HG02852 (cell line): ENCODE data around the gene HNRNPCL4.
"Not testable (repeated sequence)": the region's sequence is repeated elsewhere in the genome, so short reads cannot be mapped to it uniquely, and the experiment has no call there.

ENCODE experiments used
- ATAC-seq: cut with Tn5 transposase; IDR thresholded peaks from one replicate; pipeline ENCODE4 v1.9.1; 2021; ENCODE audit warnings: mild to moderate bottlenecking, moderate library complexity; ENCODE audit not compliant: unreplicated experiment

HNRNPCL4 gene

GRCh38 chr1:13165531-13165930, at the start of gene HNRNPCL4:
HNRNPCL4 (minus strand) TSS chr1:13165631; CDS start chr1:13165467, 164 bp downstream.
- not testable (repeated sequence) for ATAC-seq

- ATAC-seq = not testable (repeated sequence)
Observed at GRCh38 chr1:13208712-13209111, 43.3 kb upstream of the HNRNPCL4 start.

- ATAC-seq = not testable (repeated sequence)
Observed at GRCh38 chr1:13201309-13201708, 35.9 kb upstream of the HNRNPCL4 start, which contains the start of gene PRAMEF13. PRAMEF13 (minus strand) TSS chr1:13201409; CDS start chr1:13199589, 1,820 bp downstream.

DNA sequence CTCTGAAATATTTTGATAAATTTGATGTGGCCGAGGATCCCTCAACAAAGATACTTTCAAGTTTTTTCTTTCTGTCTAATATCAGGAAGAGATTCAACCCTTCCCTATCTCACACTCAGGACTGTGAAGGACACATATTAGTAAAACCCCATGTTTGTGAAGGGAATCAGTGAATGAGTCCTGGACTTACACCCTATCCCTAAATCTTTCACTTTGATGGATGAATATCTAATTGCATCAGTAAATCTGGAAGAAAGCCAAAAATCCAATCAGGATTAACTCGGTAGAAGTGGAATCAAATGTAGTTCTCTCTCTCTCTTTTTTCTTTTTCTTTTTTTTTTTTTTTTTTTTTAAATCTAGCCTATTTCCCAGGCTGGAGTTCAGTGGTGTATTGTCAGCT, 6.1 kb upstream of the HNRNPCL4 start, which contains the start of gene PRAMEF9:
TSS of gene PRAMEF9 (plus strand) at position 301 of the 400 bp plus-strand sequence. CDS start 3,433 bp downstream, outside the sequence.
- ATAC-seq = not testable (repeated sequence)

DNA sequence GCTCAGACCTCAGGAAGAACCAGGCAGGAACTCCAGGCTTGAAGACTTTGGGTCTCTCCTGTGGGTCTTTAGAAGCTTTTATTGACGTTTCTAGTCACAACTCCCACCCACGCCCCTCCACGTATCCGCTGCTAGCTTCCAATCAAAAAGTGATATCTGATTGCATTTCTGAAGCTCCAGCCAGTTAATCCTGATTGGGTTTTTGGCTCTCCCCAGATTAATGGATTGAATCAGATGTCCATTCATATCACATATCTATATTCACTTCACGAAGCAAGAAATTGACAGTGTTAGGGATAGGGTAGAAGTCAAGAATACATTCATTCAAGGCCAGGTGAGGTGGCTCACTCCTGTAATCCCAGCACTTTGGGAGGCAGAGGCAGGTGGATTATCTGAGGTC, 9.5 kb downstream of the HNRNPCL4 start, which contains the start of gene PRAMEF26:
TSS of gene PRAMEF26 (minus strand) at position 101 of the 400 bp plus-strand sequence. CDS start 2,914 bp downstream, outside the sequence.
- not testable (repeated sequence) for ATAC-seq

DNA sequence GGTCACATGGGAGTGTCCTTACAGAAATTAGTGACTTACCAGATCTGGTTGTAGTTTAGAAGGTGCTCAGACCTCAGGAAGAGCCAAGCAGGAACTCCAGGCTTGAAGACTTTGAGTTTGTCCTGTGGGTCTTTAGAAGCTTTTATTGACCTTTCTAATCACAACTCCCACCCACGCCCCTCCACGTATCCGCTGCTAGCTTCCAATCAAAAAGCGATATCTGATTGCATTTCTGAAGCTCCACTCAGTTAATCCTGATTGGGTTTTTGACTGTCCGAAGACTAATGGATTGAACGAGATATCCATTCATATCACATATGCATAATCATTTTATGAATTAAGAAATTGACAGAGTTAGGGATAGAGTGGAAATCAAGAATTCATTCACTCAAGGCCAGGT, 48.7 kb downstream of the HNRNPCL4 start, which contains the start of gene HNRNPCL2:
TSS of gene HNRNPCL2 (minus strand) at position 101 of the 400 bp plus-strand sequence. CDS start 454 bp downstream, outside the sequence.
- ATAC-seq = not testable (repeated sequence)
